C4-2B (cell line): Measurements from ENCODE around the gene TUBA3D.
"Not testable (repeated sequence)": the region's sequence is repeated elsewhere in the genome, so short reads cannot be mapped to it uniquely, and the experiment has no call there.

Source experiments
- CTCF ChIP-seq: fragments of 450-650 bp; conservative IDR thresholded peaks from 2 replicates; pipeline ENCODE4 v1.5.1; 2017; ENCODE audit warnings: mild to moderate bottlenecking
- ZFX ChIP-seq: fragments of 450-650 bp; IDR thresholded peaks from 2 replicates; pipeline ENCODE4 v1.6.1; 2017

GRCh38 chr2:131491469-131491836 lies 15.5 kb downstream of the TUBA3D start:
- TF ChIP-seq CTCF, ZFX: not testable (repeated sequence)
